ENCODE data around the gene MAP3K7CL.

Gene MAP3K7CL

DNA sequence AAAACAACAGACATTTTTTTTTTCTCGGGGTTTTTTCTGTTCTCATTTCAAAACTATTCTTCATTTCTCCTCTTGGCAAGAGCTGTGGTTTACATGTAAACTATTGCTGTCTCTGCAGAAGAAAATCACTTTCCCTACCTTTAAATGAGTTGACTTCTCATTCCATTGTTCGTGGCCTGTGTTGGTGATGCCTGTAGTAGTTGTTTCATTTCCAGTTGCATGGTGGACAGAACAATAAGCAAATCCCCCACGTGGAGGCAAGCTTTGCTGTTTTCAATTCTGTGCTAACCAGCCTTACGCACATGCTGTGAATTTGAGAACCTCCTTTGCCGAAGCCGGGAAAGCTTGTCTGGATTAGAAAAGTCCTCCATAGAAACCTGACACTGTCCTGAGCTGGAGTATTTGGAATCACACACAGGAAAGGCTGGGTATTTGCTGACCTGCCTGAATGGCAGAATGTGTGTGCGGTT lies 26.2 kb upstream of the MAP3K7CL start:
- H3K4me3 ChIP-seq (ENCODE audit: low read depth, low read length) = no peak overlapping the region
- DNase-seq = no peak
- in situ Hi-C loops (cut with HindIII; ENCODE audit: low pct_ligation_motif_present, low sequenced_read_pairs) = no loop called here
- no peaks in the 10 kb centered on the region for H3K36me3 ChIP-seq (replicated peaks)
- H3K27ac ChIP-seq = no peak overlapping the region
- H3K27me3 ChIP-seq (replicated peaks) = no peaks in the 10 kb centered on the region
- no peak for TF ChIP-seq CTCF (IDR thresholded peaks at IDR 0.05; ENCODE audit: low read depth, low read length, missing control alignments)

GRCh38 chr21:29105218-29105617 lies 25.2 kb upstream of the MAP3K7CL start:
- DNase-seq = peak; percentile 64
- no peak overlapping the region for H3K27ac ChIP-seq
- H3K27me3 ChIP-seq (replicated peaks) = no peaks in the 10 kb centered on the region
- no peak for TF ChIP-seq CTCF (IDR thresholded peaks at IDR 0.05; ENCODE audit: low read depth, low read length, missing control alignments)
- in situ Hi-C loops (cut with HindIII; ENCODE audit: low pct_ligation_motif_present, low sequenced_read_pairs) = no loop called here
- no peak overlapping the region for H3K4me3 ChIP-seq (ENCODE audit: low read depth, low read length)
- no peaks in the 10 kb centered on the region for H3K36me3 ChIP-seq (replicated peaks)

- H3K27ac ChIP-seq = peak overlapping the region; percentile 68
- TF ChIP-seq CTCF (IDR thresholded peaks at IDR 0.05; ENCODE audit: low read depth, low read length, missing control alignments) = no peak
- peak; percentile 89 for DNase-seq
- H3K27me3 ChIP-seq (replicated peaks) = no peaks in the 10 kb centered on the region
- no peak overlapping the region for H3K4me3 ChIP-seq (ENCODE audit: low read depth, low read length)
- in situ Hi-C loops (cut with HindIII; ENCODE audit: low pct_ligation_motif_present, low sequenced_read_pairs) = no loop called here
- H3K36me3 ChIP-seq (replicated peaks) = no peaks in the 10 kb centered on the region
Observed at GRCh38 chr21:29114765-29115500, 15.5 kb upstream of the MAP3K7CL start.

DNA sequence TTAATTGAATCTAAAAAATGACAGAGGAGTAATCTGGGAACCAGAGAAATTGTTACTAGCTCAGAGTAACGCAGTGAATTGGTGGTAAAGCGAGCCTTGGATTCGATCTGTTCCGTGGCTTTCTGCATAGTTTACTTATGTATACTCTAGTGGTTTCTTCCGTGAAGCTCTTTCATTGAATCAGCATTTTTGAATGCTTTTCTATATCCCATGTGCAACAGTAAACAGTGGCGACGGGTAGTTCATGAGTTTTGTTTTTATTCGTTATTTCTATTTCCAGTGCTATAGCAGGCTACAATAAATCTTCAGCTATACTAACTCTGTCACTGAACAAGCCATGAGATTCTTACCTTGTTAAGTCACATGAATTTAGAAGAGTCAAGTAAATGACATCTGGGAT lies 14.5 kb upstream of the MAP3K7CL start:
- Histone ChIP-seq H3K27ac (no peak overlapping the region), H3K27me3 (replicated peaks) (no peaks in the 10 kb centered on the region), H3K4me3 (ENCODE audit: low read depth, low read length) (no peak overlapping the region), H3K36me3 (replicated peaks) (no peaks in the 10 kb centered on the region)
- in situ Hi-C loops (cut with HindIII; ENCODE audit: low pct_ligation_motif_present, low sequenced_read_pairs) = no loop called here
- TF ChIP-seq CTCF (IDR thresholded peaks at IDR 0.05; ENCODE audit: low read depth, low read length, missing control alignments) = no peak
- no peak for DNase-seq

- H3K36me3 ChIP-seq (replicated peaks) = no peaks in the 10 kb centered on the region
- H3K4me3 ChIP-seq (ENCODE audit: low read depth, low read length) = no peak overlapping the region
- in situ Hi-C loops (cut with HindIII; ENCODE audit: low pct_ligation_motif_present, low sequenced_read_pairs) = no loop called here
- H3K27ac ChIP-seq = no peak overlapping the region
- no peak for TF ChIP-seq CTCF (IDR thresholded peaks at IDR 0.05; ENCODE audit: low read depth, low read length, missing control alignments)
- H3K27me3 ChIP-seq (replicated peaks) = no peaks in the 10 kb centered on the region
- no peak for DNase-seq
Observed at GRCh38 chr21:29117372-29117955, 13.0 kb upstream of the MAP3K7CL start.

Measured in brain microvascular endothelial cell (primary cell).